Neuronal stem cell (in vitro differentiated cells): ENCODE measurements around the gene OR10G7.

Experiments used
- DNase-seq: peaks from one replicate; pipeline ENCODE4 v3.0.0-alpha.2; 2013; ENCODE audit warnings: low spot score
- H2AFZ ChIP-seq: one replicate; pipeline ENCODE4 v1.6.1; 2013; ENCODE audit warnings: mild to moderate bottlenecking, low read length, inconsistent platforms
- H2AK5ac ChIP-seq: 2 replicates; pipeline ENCODE4 v1.6.1; 2013; ENCODE audit warnings: low read depth, mild to moderate bottlenecking, inconsistent platforms, low read length, moderate library complexity, mixed read lengths
- H2BK120ac ChIP-seq: 2 replicates; pipeline ENCODE4 v1.6.1; 2013; ENCODE audit warnings: low read depth, mild to moderate bottlenecking, inconsistent platforms, low read length, moderate library complexity, mixed read lengths
- H2BK12ac ChIP-seq: one replicate; pipeline ENCODE4 v1.6.1; 2013; ENCODE audit warnings: low read length, inconsistent platforms
- H2BK15ac ChIP-seq: 2 replicates; pipeline ENCODE4 v1.6.1; 2013; ENCODE audit warnings: mild to moderate bottlenecking, low read length, inconsistent platforms, mixed read lengths
- H2BK5ac ChIP-seq: one replicate; pipeline ENCODE4 v1.6.1; 2013; ENCODE audit warnings: inconsistent platforms, mild to moderate bottlenecking, low read length, moderate library complexity
- H3K14ac ChIP-seq: one replicate; pipeline ENCODE4 v1.6.1; 2013; ENCODE audit warnings: low read length, inconsistent platforms
- H3K18ac ChIP-seq: 2 replicates; pipeline ENCODE4 v1.6.1; 2013; ENCODE audit warnings: low read length, inconsistent platforms
- H3K23ac ChIP-seq: 2 replicates; pipeline ENCODE4 v1.6.1; 2013; ENCODE audit warnings: low read depth, mild to moderate bottlenecking, mixed read lengths, low read length, inconsistent platforms; ENCODE audit not compliant: poor library complexity
- H3K27ac ChIP-seq: replicated peaks from 3 replicates; pipeline ENCODE4 v1.5.1; 2013; ENCODE audit warnings: low read length, inconsistent platforms
- H3K27me3 ChIP-seq, 3 experiments: 2 replicates each; pipeline ENCODE4 v1.6.1; 2013; ENCODE audit warnings: low read length in 3 of 3, mild to moderate bottlenecking in 2 of 3, inconsistent platforms in 1 of 3, low read depth in 1 of 3, mixed read lengths in 1 of 3, moderate library complexity in 1 of 3; ENCODE audit not compliant: control insufficient read depth in 3 of 3, insufficient read depth in 3 of 3
- H3K36me3 ChIP-seq, 2 donors: replicated peaks in 1 of 2; 2 replicates each; pipeline ENCODE4 v1.6.1; 2013; ENCODE audit warnings: low read length in 2 of 2; ENCODE audit not compliant: control insufficient read depth in 2 of 2, insufficient read depth in 2 of 2
- H3K4ac ChIP-seq: 2 replicates; pipeline ENCODE4 v1.6.1; 2013; ENCODE audit warnings: inconsistent platforms, mild to moderate bottlenecking, low read length, moderate library complexity
- H3K4me1 ChIP-seq, 2 donors: 1 replicate in 1 of 2; 2 replicates in 1 of 2; pipeline ENCODE4 v1.6.1; 2013; ENCODE audit warnings: low read length in 2 of 2, low read depth in 1 of 2; ENCODE audit not compliant: control insufficient read depth in 2 of 2, insufficient read depth in 1 of 2
- H3K4me2 ChIP-seq: one replicate; pipeline ENCODE4 v1.6.1; 2013; ENCODE audit warnings: mild to moderate bottlenecking, low read length, inconsistent platforms; ENCODE audit not compliant: insufficient read depth, poor library complexity, severe bottlenecking
- H3K4me3 ChIP-seq, 2 donors: 2 replicates each; pipeline ENCODE4 v1.5.1; 2013; ENCODE audit warnings: low read length in 2 of 2, mild to moderate bottlenecking in 2 of 2, inconsistent platforms in 1 of 2, moderate library complexity in 1 of 2
- H3K79me1 ChIP-seq: one replicate; pipeline ENCODE4 v1.6.1; 2013; ENCODE audit warnings: low read depth, mild to moderate bottlenecking, inconsistent platforms, low read length, moderate library complexity
- H3K9ac ChIP-seq: one replicate; pipeline ENCODE4 v1.6.1; 2013; ENCODE audit warnings: mild to moderate bottlenecking, low read depth, low read length, inconsistent platforms; ENCODE audit not compliant: poor library complexity
- H3K9me3 ChIP-seq, 2 donors: replicated peaks in 1 of 2; 2 replicates each; pipeline versions ENCODE3 to v1.6.1; 2013; ENCODE audit warnings: low read length in 2 of 2, mild to moderate bottlenecking in 2 of 2, inconsistent platforms in 1 of 2, low read depth in 1 of 2, mixed read lengths in 1 of 2, moderate library complexity in 1 of 2; ENCODE audit not compliant: control insufficient read depth in 2 of 2, insufficient read depth in 1 of 2
- H4K8ac ChIP-seq: one replicate; pipeline ENCODE4 v1.6.1; 2013; ENCODE audit warnings: low read depth, mild to moderate bottlenecking, inconsistent platforms, low read length, moderate library complexity
- H4K91ac ChIP-seq: one replicate; pipeline ENCODE4 v1.6.1; 2013; ENCODE audit warnings: low read length, low read depth, mild to moderate bottlenecking, inconsistent platforms; ENCODE audit not compliant: poor library complexity
- WGBS, 2 donors: extraction: QIAGEN DNeasy Blood & Tissue Kit; methylation state at CpG; one replicate each; pipeline ENCODE4 v1.1.7; 2013; ENCODE audit warnings: missing lambda C conversion rate in 2 of 2, mixed read lengths in 1 of 2; ENCODE audit not compliant: insufficient read length in 2 of 2, insufficient replicate concordance in 1 of 2; ENCODE audit errors: extremely low coverage in 2 of 2; 5-methylcytosine and 5-hydroxymethylcytosine counted together

OR10G7 gene

GRCh38 chr11:124077266-124077665 is 36.1 kb upstream of the OR10G7 start:
- no peak overlapping the region for H3K4me3 ChIP-seq
- H2BK120ac ChIP-seq: no peak overlapping the region
- H3K36me3 ChIP-seq: no peaks in the 10 kb centered on the region
- H3K27ac ChIP-seq: no peak overlapping the region
- H3K23ac ChIP-seq: no peak overlapping the region
- H3K18ac ChIP-seq: no peak overlapping the region
- H4K8ac ChIP-seq: no peak overlapping the region
- H2BK12ac ChIP-seq: no peak overlapping the region
- H2AFZ ChIP-seq: no peak overlapping the region
- H3K9me3 ChIP-seq: no peaks in the 10 kb centered on the region
- H4K91ac ChIP-seq: no peak overlapping the region
- DNase-seq: no peak
- H2AK5ac ChIP-seq: no peak overlapping the region
- H2BK5ac ChIP-seq: no peak overlapping the region
- H2BK15ac ChIP-seq: no peak overlapping the region
- H3K79me1 ChIP-seq: no peaks in the 10 kb centered on the region
- H3K9ac ChIP-seq: no peak overlapping the region
- H3K4me1 ChIP-seq: no peaks in the 10 kb centered on the region
- H3K4ac ChIP-seq: no peak overlapping the region
- no CpG with 5 or more reads among the region's 1 CpG for WGBS, 2 donors
- H3K14ac ChIP-seq: no peak overlapping the region
- H3K4me2 ChIP-seq: no peak overlapping the region
- peaks cover 0 to 11% (median 0%) of the 10 kb centered on the region in 3 experiments for H3K27me3 ChIP-seq

GRCh38 chr11:124075841-124076651 is 34.9 kb upstream of the OR10G7 start:
- Histone ChIP-seq H3K23ac (peak overlapping the region; percentile 92), H3K4me1 (no peaks in the 10 kb centered on the region), H2BK120ac (no peak overlapping the region), H3K18ac (peak overlapping the region; percentile 65), H3K4me2 (no peak overlapping the region), H2AFZ (no peak overlapping the region), H3K9ac (peak overlapping the region; percentile 50), H4K91ac (no peak overlapping the region), H3K14ac (peak overlapping the region; percentile 17), H4K8ac (peak overlapping the region; percentile 1), H2AK5ac (peak overlapping the region; percentile 74), H3K36me3 (no peaks in the 10 kb centered on the region), H3K27me3 (peaks cover 0 to 4% (median 0%) of the 10 kb centered on the region in 3 experiments), H3K4ac (peak overlapping the region; percentile 17), H3K9me3 (no peaks in the 10 kb centered on the region), H3K4me3 (no peak overlapping the region), H3K27ac (no peak overlapping the region), H2BK12ac (peak overlapping the region; percentile 30), H2BK5ac (no peak overlapping the region), H3K79me1 (no peaks in the 10 kb centered on the region), H2BK15ac (peak overlapping the region; percentile 47)
- no peak for DNase-seq
- WGBS, 2 donors: no CpG with 5 or more reads among the region's 36 CpGs

- no peaks in the 10 kb centered on the region for H3K9me3 ChIP-seq
- H2BK5ac ChIP-seq: no peak overlapping the region
- no peak overlapping the region for H3K18ac ChIP-seq
- no peak overlapping the region for H3K27ac ChIP-seq
- H3K36me3 ChIP-seq: no peaks in the 10 kb centered on the region
- peak overlapping the region; percentile 47 for H2BK15ac ChIP-seq
- no peak overlapping the region for H3K4me3 ChIP-seq
- no peak overlapping the region for H3K4me2 ChIP-seq
- no peak for DNase-seq
- peak overlapping the region; percentile 50 for H3K9ac ChIP-seq
- no peaks in the 10 kb centered on the region for H3K79me1 ChIP-seq
- WGBS, 2 donors: no CpG with 5 or more reads among the region's 6 CpGs
- H2AK5ac ChIP-seq: peak overlapping the region; percentile 74
- H3K14ac ChIP-seq: peak overlapping the region; percentile 27
- no peak overlapping the region for H2BK12ac ChIP-seq
- peaks cover 0 to under 1% (median 0%) of the 10 kb centered on the region in 3 experiments for H3K27me3 ChIP-seq
- no peak overlapping the region for H4K91ac ChIP-seq
- no peak overlapping the region for H3K4ac ChIP-seq
- no peak overlapping the region for H2AFZ ChIP-seq
- no peak overlapping the region for H4K8ac ChIP-seq
- no peaks in the 10 kb centered on the region for H3K4me1 ChIP-seq
- H2BK120ac ChIP-seq: no peak overlapping the region
- H3K23ac ChIP-seq: no peak overlapping the region
Observed at GRCh38 chr11:124075492-124075840, 34.3 kb upstream of the OR10G7 start.

- no peak overlapping the region for H3K18ac ChIP-seq
- no peak overlapping the region for H2BK12ac ChIP-seq
- no peaks in the 10 kb centered on the region for H3K36me3 ChIP-seq
- no peak overlapping the region for H3K14ac ChIP-seq
- H2BK15ac ChIP-seq: no peak overlapping the region
- DNase-seq: no peak
- H3K4me2 ChIP-seq: no peak overlapping the region
- no peak overlapping the region for H3K4ac ChIP-seq
- peak overlapping the region; percentile 81 for H3K23ac ChIP-seq
- WGBS, 2 donors: no CpG with 5 or more reads among the region's 5 CpGs
- H3K27ac ChIP-seq: no peak overlapping the region
- no peak overlapping the region for H4K91ac ChIP-seq
- H2BK5ac ChIP-seq: no peak overlapping the region
- H2BK120ac ChIP-seq: no peak overlapping the region
- H3K79me1 ChIP-seq: no peaks in the 10 kb centered on the region
- H2AFZ ChIP-seq: no peak overlapping the region
- no peaks in the 10 kb centered on the region for H3K4me1 ChIP-seq
- H3K27me3 ChIP-seq: peaks cover 0 to 3% (median 0%) of the 10 kb centered on the region in 3 experiments
- H3K9ac ChIP-seq: no peak overlapping the region
- peak overlapping the region in 1 of 2 donors; percentile 30 for H3K4me3 ChIP-seq
- H4K8ac ChIP-seq: no peak overlapping the region
- no peaks in the 10 kb centered on the region for H3K9me3 ChIP-seq
- H2AK5ac ChIP-seq: no peak overlapping the region
Observed at GRCh38 chr11:124074554-124074953, 33.4 kb upstream of the OR10G7 start.
